Osteocyte (in vitro differentiated cells): ENCODE measurements around the gene DDR2. TPM values are rescaled to one million over a fixed set of nuclear protein-coding genes. Genes with fewer than 3 reads are reported as not detected.
"Not testable (repeated sequence)": the region's sequence is repeated elsewhere in the genome, so short reads cannot be mapped to it uniquely, and the experiment has no call there.

Source experiments
- DNase-seq: peaks from one replicate; pipeline ENCODE4 v3.0.0; 2021; ENCODE audit warnings: mixed read lengths; ENCODE audit not compliant: unreplicated experiment; ENCODE audit errors: extremely low spot score
- H3K27ac Mint-ChIP-seq: one replicate; pipeline ENCODE4 v1.8.0; 2021; ENCODE audit warnings: mild to moderate bottlenecking, mixed read lengths; ENCODE audit not compliant: unreplicated experiment
- H3K27me3 Mint-ChIP-seq: one replicate; pipeline ENCODE4 v1.8.0; 2021; ENCODE audit warnings: mixed read lengths; ENCODE audit not compliant: unreplicated experiment
- H3K36me3 Mint-ChIP-seq: one replicate; pipeline ENCODE4 v1.8.0; 2021; ENCODE audit warnings: mixed read lengths; ENCODE audit not compliant: unreplicated experiment
- H3K4me1 Mint-ChIP-seq: one replicate; pipeline ENCODE4 v1.8.0; 2021; ENCODE audit warnings: mixed read lengths; ENCODE audit not compliant: unreplicated experiment
- H3K4me3 Mint-ChIP-seq: one replicate; pipeline ENCODE4 v1.8.0; 2021; ENCODE audit warnings: mild to moderate bottlenecking, moderate library complexity, mixed read lengths; ENCODE audit not compliant: unreplicated experiment
- H3K9me3 Mint-ChIP-seq: one replicate; pipeline ENCODE4 v1.8.0; 2021; ENCODE audit warnings: mixed read lengths; ENCODE audit not compliant: unreplicated experiment
- CTCF ChIP-seq: fragments of 200-600 bp; sonication (generic); IDR thresholded peaks from 2 replicates; pipeline ENCODE4 v1.5.0; 2021; ENCODE audit warnings: antibody characterized with exemption, mild to moderate bottlenecking, moderate library complexity
- total RNA-seq: library from RNA; stranded (reverse); gene quantifications from 2 replicates; pipeline ENCODE4 v1.2.1, GENCODE V29; 2021

The DDR2 gene
- total RNA-seq, 1 donor from 2014 or later: 173 TPM

GRCh38 chr1:162772571-162773154, 140.4 kb downstream of the DDR2 start:
- H3K36me3 Mint-ChIP-seq: peaks cover 83% of the 10 kb centered on the region
- no peak overlapping the region for H3K27ac Mint-ChIP-seq
- no peak for TF ChIP-seq CTCF
- no peaks in the 10 kb centered on the region for H3K4me1 Mint-ChIP-seq
- H3K4me3 Mint-ChIP-seq: no peak overlapping the region
- no peak for DNase-seq
- H3K27me3 Mint-ChIP-seq: no peaks in the 10 kb centered on the region
- H3K9me3 Mint-ChIP-seq: no peaks in the 10 kb centered on the region

GRCh38 chr1:162774007-162774406, 141.7 kb downstream of the DDR2 start:
- no peak overlapping the region for H3K4me3 Mint-ChIP-seq
- TF ChIP-seq CTCF: no peak
- H3K36me3 Mint-ChIP-seq: peaks cover 79% of the 10 kb centered on the region
- H3K9me3 Mint-ChIP-seq: no peaks in the 10 kb centered on the region
- H3K27ac Mint-ChIP-seq: no peak overlapping the region
- H3K4me1 Mint-ChIP-seq: no peaks in the 10 kb centered on the region
- no peaks in the 10 kb centered on the region for H3K27me3 Mint-ChIP-seq
- no peak for DNase-seq

GRCh38 chr1:162779043-162779442, 146.8 kb downstream of the DDR2 start:
- H3K4me1 Mint-ChIP-seq: no peaks in the 10 kb centered on the region
- no peak overlapping the region for H3K27ac Mint-ChIP-seq
- TF ChIP-seq CTCF: no peak
- no peaks in the 10 kb centered on the region for H3K27me3 Mint-ChIP-seq
- H3K4me3 Mint-ChIP-seq: no peak overlapping the region
- H3K36me3 Mint-ChIP-seq: peaks cover 70% of the 10 kb centered on the region
- DNase-seq: no peak
- H3K9me3 Mint-ChIP-seq: no peaks in the 10 kb centered on the region

- no peak for TF ChIP-seq CTCF
- Mint-ChIP-seq H3K36me3 (peaks cover 46% of the 10 kb centered on the region), H3K4me1 (no peaks in the 10 kb centered on the region), H3K4me3 (no peak overlapping the region), H3K9me3 (no peaks in the 10 kb centered on the region), H3K27me3 (no peaks in the 10 kb centered on the region), H3K27ac (no peak overlapping the region)
- DNase-seq: no peak
Measured at GRCh38 chr1:162782671-162783070, 150.4 kb downstream of the DDR2 start.

GRCh38 chr1:162784926-162785325, 152.7 kb downstream of the DDR2 start:
- not testable (repeated sequence) for H3K27ac Mint-ChIP-seq, DNase-seq, H3K4me1 Mint-ChIP-seq, H3K4me3 Mint-ChIP-seq, H3K9me3 Mint-ChIP-seq, H3K27me3 Mint-ChIP-seq
- peaks cover 29% of the 10 kb centered on the region for H3K36me3 Mint-ChIP-seq

- not testable (repeated sequence) for H3K9me3 Mint-ChIP-seq, H3K27me3 Mint-ChIP-seq, H3K36me3 Mint-ChIP-seq, H3K27ac Mint-ChIP-seq, DNase-seq, H3K4me3 Mint-ChIP-seq, H3K4me1 Mint-ChIP-seq
Measured at GRCh38 chr1:162788783-162789182, 156.5 kb downstream of the DDR2 start.

GRCh38 chr1:162790303-162790984, 158.2 kb downstream of the DDR2 start, which contains the start of gene HSD17B7:
Gene HSD17B7, plus strand, starts transcription at chr1:162790702. Its CDS starts 99 bp downstream, at chr1:162790801.
- not testable (repeated sequence) for H3K36me3 Mint-ChIP-seq, H3K27me3 Mint-ChIP-seq, H3K9me3 Mint-ChIP-seq, H3K4me1 Mint-ChIP-seq
- Mint-ChIP-seq H3K27ac (peak within 1 kb of the TSS; percentile 89), H3K4me3 (peak within 1 kb of the TSS; percentile 88)
- peak; percentile 86 for DNase-seq

- H3K27me3 Mint-ChIP-seq, DNase-seq, H3K9me3 Mint-ChIP-seq, H3K4me1 Mint-ChIP-seq, H3K36me3 Mint-ChIP-seq: not testable (repeated sequence)
- peak overlapping the region; percentile 88 for H3K4me3 Mint-ChIP-seq
- peak overlapping the region; percentile 89 for H3K27ac Mint-ChIP-seq
Measured at GRCh38 chr1:162790985-162791357, 158.7 kb downstream of the DDR2 start.

- not testable (repeated sequence) for DNase-seq, H3K27ac Mint-ChIP-seq, H3K4me3 Mint-ChIP-seq, H3K27me3 Mint-ChIP-seq, H3K4me1 Mint-ChIP-seq, H3K9me3 Mint-ChIP-seq
- peaks cover 12% of the 10 kb centered on the region for H3K36me3 Mint-ChIP-seq
Measured at GRCh38 chr1:162794284-162794683, 162.0 kb downstream of the DDR2 start.
